WI38 (cell line): ENCODE data around the gene AQP12B.
"Not testable (repeated sequence)": the region's sequence is repeated elsewhere in the genome, so short reads cannot be mapped to it uniquely, and the experiment has no call there.

Experiments
- H3K4me3 ChIP-seq: 2 replicates; pipeline ENCODE4 v1.5.1; 2011; ENCODE audit warnings: low read depth, mild to moderate bottlenecking, control low read depth, low read length
- CTCF ChIP-seq: IDR thresholded peaks from 2 replicates; pipeline ENCODE4 v1.5.1; 2012; ENCODE audit warnings: low read depth, mild to moderate bottlenecking, control low read depth, low read length

AQP12B gene

GRCh38 chr2:240682431-240683224 lies at the start of gene AQP12B:
AQP12B (minus strand) TSS chr2:240682885; CDS start chr2:240682837, 48 bp downstream.
- H3K4me3 ChIP-seq = not testable (repeated sequence)

GRCh38 chr2:240732184-240732583 lies 49.5 kb upstream of the AQP12B start:
- no peak for TF ChIP-seq CTCF
- no peak overlapping the region for H3K4me3 ChIP-seq

- no peak overlapping the region for H3K4me3 ChIP-seq
- TF ChIP-seq CTCF = no peak
Observed at GRCh38 chr2:240731178-240731545, 48.5 kb upstream of the AQP12B start.

- no peak for TF ChIP-seq CTCF
- H3K4me3 ChIP-seq = no peak overlapping the region
Observed at GRCh38 chr2:240730501-240731177, 48.0 kb upstream of the AQP12B start.

- no peak overlapping the region for H3K4me3 ChIP-seq
- TF ChIP-seq CTCF = no peak
Observed at GRCh38 chr2:240728827-240729226, 46.1 kb upstream of the AQP12B start.

GRCh38 chr2:240728361-240728760 lies 45.7 kb upstream of the AQP12B start:
- H3K4me3 ChIP-seq = no peak overlapping the region
- TF ChIP-seq CTCF = no peak

GRCh38 chr2:240727913-240728312 lies 45.2 kb upstream of the AQP12B start:
- no peak for TF ChIP-seq CTCF
- no peak overlapping the region for H3K4me3 ChIP-seq
